HCEC 1CT (cell line): ENCODE results near the gene IFT20.

ENCODE experiments used
- DNase-seq: peaks from one replicate; pipeline ENCODE4 v3.0.0-alpha.2; 2017

IFT20 gene, protein sequence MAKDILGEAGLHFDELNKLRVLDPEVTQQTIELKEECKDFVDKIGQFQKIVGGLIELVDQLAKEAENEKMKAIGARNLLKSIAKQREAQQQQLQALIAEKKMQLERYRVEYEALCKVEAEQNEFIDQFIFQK

DNA sequence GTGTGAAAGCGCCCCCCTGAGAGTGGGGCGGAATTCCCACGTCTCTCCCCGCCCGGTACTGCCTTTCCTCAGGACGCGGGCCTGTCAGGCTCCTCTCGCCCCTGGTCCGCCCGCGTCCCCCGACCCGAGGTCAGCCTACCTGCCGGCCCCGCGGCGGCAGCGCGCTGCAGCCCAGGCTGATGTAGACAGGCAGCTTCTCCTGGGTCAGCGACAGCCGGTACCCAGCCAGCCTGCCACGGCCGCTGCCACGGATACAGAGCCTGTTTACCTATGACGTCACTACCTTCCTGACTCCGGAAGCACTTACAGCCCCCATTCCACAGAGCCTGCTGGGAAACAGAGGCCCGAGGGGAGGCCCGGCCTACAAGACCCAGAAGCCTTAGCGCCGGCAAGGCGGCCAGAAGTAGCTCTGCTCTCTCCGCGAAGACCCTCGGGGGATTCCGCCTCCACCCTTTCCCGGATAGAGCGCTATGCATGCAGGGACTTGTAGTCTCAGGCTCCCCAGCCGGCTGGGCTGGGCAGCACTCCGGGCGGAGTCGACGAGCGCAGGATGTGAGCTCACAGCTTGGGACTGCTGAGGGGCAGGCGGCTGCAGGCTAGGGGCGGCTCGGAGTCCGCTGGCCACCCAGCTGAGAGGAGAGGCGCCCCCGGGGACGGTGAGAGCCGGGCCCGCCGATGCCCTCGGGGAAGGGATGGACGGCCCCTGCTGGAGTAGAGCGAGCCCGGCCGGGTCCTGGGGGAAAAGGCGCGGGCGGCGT lies at the start of gene IFT20, which contains the start of gene TNFAIP1:
IFT20 (minus strand) TSS at position 272 of the 758 bp plus-strand sequence. CDS start 3,487 bp downstream, outside the sequence.
TNFAIP1 (plus strand) TSS at position 561 of the 758 bp plus-strand sequence. CDS start 3,761 bp downstream, outside the sequence.
- DNase-seq = peak; percentile 100

DNA sequence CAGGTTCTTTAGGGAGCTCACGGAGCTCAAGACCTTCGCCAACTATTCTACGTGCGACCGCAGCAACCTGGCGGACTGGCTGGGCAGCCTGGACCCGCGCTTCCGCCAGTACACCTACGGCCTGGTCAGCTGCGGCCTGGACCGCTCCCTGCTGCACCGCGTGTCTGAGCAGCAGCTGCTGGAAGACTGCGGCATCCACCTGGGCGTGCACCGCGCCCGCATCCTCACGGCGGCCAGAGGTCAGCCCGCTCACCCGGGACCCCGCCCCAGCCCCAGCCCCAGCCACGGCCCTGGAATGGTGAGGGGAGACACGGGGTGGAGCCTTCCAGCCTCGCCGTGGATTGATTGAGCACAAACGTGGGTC lies 49.7 kb upstream of the IFT20 start:
- no peak for DNase-seq

DNA sequence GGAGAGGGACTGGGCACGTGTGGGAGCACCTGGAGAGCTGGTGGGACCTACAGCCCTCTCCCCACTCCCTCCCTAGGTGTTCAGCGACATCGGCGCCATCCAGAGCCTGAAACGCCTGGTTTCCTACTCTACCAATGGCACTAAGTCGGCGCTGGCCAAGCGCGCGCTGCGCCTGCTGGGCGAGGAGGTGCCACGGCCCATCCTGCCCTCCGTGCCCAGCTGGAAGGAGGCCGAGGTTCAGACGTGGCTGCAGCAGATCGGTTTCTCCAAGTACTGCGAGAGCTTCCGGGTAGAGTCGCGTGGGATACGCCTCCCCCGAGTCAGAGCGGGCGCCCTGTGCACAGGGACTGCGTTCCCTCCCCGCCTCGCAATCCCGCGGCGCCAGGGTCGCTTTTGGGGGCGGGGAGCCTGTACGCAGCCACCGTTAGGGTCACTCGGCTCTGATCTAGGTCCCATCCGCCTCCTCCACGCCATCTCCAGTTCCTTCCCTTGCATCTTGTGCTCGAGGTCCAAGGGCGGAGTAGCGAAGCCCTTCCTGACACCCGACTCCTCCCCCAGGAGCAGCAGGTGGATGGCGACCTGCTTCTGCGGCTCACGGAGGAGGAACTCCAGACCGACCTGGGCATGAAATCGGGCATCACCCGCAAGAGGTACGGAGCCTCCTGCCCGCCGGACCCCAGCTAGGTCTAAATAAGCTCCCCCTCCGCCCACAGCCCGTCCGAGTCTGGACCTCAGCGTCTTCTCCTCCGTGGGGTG lies 49.2 kb upstream of the IFT20 start:
- DNase-seq = no peak

DNA sequence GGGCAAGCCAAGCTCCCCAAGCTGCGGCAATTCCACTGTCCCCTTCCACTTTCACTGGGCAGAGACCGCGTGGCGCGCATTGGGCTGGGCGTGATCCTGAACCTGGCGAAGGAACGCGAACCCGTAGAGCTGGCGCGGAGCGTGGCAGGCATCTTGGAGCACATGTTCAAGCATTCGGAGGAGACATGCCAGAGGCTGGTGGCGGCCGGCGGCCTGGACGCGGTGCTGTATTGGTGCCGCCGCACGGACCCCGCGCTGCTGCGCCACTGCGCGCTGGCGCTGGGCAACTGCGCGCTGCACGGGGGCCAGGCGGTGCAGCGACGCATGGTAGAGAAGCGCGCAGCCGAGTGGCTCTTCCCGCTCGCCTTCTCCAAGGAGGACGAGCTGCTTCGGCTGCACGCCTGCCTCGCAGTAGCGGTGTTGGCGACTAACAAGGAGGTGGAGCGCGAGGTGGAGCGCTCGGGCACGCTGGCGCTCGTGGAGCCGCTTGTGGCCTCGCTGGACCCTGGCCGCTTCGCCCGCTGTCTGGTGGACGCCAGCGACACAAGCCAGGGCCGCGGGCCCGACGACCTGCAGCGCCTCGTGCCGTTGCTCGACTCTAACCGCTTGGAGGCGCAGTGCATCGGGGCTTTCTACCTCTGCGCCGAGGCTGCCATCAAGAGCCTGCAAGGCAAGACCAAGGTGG lies 46.0 kb upstream of the IFT20 start:
- no peak for DNase-seq

DNA sequence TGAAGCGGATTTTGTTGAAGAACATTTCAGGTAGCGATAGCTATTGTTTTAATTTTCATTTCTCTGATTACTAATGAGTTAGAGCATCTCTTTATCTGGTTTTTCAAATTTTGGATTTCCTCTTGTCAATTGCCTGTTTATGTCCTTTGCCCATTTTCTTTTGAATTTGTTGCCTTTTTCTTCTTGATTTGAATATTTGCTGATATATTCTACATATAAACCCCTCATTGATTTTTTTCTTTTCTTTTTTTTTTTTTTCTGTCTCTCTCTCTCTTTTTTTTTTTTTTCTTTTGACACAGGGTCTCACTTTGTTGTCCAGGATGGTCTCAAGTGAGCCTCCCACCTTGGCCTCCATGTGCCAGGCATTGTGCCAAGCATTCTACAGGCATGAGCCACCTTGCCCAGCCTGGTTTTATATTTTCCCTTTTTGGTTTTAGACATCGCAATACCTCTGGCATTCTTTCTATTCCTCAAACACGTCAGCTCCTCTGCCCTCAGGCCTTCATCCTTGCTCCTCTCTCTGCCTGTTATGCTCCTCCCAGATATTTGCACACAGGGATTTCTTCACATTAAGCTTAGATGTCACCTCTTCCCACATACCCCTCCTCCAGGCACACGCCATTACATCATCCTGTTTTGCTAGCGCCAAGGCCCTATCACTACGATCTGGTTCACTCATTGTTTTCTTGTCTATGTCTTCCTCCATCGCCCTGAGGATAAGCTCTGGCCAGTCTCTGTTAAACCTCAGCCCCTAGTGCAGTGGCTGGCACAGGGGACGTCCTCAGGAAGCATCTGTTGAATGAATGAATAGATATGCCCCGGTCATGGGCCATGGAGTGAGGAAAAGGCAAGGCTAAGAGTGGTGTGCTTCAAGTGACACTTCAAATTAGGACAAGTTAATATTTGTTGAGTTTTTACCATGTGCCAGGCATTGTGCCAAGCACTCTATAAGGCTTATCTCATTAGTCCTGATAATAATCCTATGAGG lies 44.8 kb upstream of the IFT20 start:
- DNase-seq = no peak

DNA sequence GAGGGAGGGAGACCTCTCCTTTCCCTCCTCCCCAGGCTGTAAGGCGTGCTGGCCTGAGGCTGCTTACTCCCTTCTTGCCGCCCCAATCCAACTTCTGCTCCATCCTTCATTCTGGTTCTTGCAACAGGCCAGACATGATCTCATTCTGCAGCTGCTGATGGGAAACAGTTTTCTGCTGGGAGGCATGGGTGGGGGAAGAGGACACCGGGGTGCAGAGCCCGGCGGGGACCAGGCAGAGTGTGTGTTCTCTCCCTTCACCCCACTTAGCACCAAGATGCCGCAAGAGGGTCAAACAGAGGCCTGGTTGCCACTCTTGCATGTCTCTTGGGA lies 37.6 kb upstream of the IFT20 start:
- DNase-seq = no peak

DNA sequence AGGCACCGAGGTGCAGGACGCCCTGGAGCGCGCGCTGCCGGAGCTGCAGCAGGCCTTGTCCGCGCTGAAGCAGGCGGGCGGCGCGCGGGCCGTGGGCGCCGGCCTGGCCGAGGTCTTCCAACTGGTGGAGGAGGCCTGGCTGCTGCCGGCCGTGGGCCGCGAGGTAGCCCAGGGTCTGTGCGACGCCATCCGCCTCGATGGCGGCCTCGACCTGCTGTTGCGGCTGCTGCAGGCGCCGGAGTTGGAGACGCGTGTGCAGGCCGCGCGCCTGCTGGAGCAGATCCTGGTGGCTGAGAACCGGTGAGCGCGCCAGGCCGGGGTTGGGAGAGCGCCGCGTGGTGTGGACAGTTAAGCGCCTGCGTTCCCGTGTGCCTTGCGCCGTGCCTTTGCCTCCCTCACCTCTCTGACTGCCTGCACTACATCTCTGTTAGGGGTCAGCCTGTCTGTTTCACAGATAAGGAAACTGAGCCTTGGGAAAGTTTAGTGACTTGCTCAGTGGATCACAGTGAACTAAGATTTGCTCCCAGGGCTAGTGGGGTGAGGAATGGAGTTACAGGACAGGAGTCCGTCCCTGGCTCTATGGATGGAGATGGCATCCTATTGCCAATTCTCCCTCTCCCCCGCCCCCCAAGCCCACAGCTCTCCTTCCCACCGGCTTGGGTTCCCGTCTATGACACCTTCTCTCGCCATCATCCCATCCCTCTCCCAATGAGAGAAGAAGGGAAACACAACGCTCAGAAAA lies 37.1 kb upstream of the IFT20 start:
- DNase-seq = peak; percentile 15

DNA sequence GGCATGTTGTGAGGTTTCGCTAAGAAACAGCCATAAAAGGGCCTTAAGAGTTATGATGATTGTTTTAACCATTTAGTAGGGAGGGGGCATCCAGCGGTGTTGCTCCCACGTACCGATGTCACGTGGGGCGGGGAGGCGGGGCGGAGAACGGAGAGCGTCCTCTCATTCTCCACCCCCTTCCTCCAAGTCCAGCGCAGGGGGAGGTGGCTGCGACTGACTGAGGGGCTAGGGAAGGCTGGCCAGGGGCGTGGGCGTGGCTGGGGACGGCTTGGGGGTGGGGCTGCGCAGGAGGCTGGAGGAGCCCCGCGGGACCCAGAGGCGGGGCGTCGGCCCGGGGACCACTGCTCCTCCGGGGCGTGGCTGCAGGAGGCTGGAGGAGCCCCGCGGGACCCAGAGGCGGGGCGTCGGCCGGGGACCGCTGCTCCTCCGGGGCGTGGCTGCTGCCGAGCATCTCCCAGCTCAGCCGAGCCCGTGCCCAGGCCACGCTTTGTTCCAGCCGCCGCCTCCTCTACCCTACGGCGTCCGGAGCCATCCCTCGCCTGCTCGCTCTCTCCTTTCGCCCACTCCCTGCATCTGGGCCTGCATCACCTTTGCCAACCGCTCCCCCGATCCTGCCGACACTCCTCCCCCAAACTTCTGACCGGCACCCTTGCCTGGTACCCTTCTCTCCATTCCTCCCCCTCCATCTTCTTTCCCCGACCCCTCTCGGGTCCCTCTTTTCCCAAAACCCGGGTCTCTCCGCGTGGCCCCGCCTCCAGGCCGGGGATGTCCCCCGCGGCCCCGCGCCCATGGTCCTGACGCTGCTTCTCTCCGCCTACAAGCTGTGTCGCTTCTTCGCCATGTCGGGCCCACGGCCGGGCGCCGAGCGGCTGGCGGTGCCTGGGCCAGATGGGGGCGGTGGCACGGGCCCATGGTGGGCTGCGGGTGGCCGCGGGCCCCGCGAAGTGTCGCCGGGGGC lies 36.3 kb upstream of the IFT20 start, which contains the start of gene SARM1:
SARM1 (plus strand) TSS at position 450 of the 958 bp plus-strand sequence; CDS start at position 789, 339 bp downstream.
- peak; percentile 75 for DNase-seq

DNA sequence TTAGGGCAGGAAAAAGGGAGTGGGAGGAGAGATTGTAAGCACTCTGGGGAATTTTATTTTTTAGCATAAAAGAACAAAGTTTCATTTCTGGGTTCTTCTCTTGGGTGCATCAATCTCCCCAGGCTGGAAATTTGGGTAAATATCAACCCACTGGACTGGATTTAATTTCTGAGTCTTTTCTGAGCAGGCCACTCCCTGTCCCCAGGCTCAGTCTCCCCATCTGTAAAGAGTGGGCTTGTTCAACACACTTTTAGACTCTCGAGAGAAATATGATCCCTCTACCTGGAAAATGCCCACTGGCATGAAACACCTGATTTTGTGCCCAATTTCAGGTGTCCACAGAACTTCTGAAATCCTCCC lies 35.5 kb upstream of the IFT20 start:
- DNase-seq = no peak

DNA sequence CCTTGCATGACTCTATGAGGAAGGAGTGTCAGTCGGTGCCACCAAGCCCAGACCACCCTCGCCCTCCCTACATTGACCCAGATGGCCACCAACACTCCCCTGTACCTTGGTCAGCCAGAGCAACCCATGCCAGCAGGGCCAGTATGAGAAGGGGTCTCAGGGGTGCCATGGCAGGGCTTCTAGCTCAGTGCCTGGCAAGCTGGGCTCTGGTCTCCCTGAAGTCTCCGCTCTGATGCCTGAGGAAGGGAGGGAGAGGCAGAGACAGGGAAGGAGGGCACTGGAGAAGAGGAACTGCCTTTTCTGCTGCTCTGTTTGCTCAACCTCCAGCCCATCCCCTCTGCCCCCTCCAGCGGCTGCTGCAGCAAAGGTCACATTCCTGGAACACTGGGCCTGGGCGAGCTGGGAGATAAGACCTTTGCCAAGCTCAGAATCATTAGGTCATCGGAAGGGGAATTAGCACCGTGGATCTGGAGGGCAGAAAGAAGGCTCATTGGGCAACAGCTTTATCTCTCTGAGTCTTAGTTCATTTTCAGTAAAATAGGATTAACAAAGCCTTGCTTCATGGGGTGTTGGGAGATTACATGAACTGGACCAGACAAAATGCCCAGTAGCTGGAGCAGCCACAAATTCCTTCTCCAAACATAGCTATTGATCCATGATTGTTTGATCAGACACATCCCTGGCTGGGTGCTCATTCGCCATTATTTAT lies 34.9 kb upstream of the IFT20 start, which contains the start of gene VTN:
VTN (minus strand) TSS at position 273 of the 709 bp plus-strand sequence; CDS start at position 169, 104 bp downstream.
- DNase-seq = peak; percentile 31

DNA sequence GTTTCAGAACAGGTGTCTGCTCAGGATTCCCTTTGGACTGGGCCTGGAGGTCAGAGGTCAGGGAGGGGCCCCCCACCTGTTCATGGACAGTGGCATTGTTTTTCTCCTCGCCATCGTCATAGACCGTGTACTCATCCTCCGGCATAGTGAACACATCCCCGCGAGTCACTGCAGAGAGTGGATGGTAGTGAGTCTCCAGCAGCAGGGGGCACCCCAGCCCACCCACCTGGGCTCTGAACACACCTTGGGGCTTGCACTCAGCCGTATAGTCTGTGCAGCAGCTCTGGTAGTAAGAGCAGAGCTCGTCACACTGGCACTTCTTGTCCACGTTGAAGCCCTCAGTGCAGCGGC lies 34.4 kb upstream of the IFT20 start:
- no peak for DNase-seq

DNA sequence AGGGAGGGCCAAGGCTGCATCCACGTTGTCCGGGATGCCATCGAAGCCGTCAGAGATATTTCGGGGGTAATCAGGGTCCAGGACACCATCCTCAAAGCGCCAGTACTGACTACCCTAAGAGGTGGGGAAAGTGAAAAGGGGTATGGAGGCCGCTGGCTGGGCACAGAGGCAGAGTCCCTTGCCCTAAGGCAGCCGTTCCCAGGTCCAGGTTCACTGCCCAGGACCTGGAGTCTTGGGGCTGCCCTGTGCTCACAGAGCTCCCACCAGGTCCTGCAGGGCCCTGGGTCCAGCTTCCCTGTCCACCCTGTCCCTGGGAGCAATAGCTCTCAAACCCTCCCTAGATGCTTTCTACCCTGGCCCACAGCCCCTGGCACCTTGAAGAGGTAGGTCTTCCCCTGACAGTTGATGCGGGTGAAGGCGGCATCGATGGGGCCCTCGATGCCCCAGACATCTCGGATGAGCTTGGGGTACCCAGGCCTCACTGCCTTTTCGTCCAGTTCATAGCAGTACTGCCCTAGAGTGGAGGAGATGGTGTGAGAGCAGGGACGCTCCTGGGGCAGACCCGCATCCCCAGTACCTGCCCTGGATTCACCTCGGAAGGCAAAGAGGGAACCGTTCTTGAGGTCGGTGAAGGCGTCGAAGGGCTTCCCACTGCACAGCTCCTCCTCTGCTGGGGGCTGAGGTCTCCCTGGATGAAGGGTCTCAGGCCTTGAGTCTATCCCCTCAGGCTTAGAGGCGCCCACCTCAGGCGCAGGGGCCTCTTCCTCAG lies 33.8 kb upstream of the IFT20 start:
- no peak for DNase-seq

DNA sequence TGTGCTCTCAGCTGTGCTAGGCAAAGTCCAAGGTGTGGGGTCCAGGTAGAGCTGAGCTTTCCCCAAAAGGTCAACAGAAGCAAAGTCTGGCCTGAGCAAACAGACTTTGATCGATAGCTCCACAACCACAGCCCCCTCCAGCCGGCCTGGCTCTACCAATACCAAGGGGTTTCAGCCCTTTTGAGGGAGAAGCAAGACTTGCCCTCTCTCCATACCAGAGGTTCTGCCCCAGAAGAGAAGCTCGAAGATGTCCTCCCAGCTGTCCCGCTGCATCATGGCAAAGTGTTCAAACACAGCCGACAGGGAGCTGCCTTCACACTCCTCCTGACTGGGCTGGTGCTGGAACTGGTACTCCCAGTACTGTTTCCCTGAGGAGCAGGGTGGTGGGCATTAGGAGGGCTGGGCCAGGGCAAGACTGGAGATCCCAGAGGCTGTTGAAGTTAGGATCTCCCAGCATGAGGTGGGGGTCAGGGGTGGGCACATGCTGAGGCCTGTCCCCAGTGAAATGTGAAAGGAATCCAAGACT lies 33.1 kb upstream of the IFT20 start:
- no peak for DNase-seq

DNA sequence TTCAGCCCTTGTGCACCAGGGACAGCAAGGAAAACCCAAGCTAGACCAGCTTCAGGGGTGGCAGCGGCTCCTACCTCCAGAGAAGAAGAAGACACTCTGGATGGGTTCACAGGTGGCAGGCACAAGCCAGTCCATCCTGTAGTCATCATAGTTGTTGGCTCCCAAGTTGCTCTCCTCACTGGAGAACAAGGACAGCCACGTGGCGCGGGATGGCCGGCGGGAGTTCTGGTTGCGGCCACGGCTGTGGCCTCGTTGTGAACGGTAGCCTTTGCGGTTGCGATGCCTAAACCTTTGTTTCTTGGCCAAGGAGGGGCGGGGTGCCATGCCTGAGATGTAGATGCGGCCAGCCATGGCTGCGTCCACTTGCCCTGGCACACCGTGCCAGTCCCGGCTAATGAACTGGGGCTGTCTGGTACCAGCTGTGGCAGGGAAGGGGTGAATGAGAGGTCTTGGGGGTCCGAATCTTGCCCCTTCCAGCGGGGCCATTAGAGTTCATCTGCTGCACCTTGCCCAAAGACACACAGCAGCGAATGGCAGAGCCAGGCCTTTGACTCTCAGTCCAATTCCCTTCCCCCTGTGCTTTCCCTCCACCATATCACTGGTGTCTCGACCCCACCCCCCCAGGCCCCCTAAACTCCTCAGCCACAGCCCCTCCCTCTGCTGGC lies 32.5 kb upstream of the IFT20 start:
- DNase-seq = no peak

DNA sequence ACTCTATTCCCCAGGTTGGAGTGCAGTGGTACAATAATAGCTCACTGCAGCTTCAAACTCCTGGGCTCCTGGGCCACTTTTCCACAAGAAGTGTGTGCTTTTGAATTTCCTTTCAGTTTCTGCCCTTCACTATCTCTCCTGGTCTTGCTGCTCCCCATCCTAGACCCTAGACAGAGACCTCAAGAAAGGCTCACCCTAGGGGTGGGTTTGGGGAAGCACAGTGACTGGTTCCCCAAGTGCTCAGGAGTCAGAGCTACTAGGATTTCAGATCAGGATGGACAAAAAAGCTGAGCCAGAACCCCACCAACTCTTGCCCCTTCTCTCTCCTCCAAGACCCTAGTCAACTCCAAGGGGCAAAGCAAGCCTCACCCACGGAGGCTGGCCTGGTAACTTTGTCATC lies 31.3 kb upstream of the IFT20 start:
- DNase-seq = no peak

DNA sequence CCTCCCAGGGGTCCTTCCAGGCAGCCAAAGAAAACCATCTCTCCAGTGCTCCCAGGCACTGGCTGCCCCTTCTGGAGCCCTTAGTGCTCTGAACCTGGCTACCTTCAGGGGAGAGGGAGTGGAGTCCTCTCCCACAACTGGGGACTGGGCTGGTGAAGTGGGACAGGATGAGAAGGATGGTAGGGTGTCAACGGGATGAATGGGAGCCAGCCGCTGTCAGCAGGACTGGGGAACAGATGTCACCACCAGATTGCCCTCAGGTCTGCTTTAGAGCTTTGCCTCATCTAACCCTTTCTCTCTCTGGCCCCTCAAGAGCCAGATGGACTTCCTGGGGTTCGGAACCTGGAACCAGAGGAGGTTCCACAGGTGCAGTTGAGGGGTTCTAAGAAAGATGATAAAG lies 30.2 kb upstream of the IFT20 start:
- no peak for DNase-seq

DNA sequence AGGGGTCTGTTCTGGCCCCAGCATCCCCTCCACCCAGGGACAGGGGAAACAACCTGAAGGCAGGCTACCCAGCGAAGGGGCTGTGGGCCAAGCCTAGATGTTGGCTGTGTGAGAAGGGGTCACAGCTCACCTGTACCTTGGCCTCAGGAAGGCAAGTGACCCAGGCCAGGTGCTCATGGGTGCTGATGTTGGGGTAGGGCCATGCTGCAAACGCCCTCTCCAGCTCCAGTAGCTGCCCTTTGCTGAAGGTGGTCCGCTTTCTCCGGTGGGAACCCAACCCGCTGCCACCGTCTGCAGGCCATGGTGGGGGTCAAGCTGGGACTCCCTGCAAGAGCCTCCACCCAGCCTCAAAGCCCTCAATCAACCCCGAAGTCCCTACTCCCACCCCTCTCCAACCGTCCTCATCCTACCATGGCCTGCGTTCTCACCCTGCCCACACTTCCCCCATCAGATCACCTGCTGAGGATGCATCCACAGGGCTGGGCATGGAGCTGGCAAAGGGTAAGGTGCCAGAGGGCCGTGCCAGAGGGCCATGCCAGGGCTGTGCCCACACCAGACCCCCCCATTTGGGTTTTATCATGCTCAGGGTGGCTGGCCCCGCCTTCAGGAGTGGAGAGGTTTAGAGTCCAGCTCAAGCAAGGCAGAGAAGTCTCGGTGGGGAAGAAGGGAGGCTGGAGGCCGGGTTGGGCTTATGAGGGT lies 29.5 kb upstream of the IFT20 start, which contains the start of gene SEBOX:
SEBOX (minus strand) TSS at position 535 of the 699 bp plus-strand sequence; CDS start at position 487, 48 bp downstream.
- no peak for DNase-seq
